HG03575 (cell line): ENCODE data around the gene TBC1D22A.

Experiments used
- ATAC-seq: cut with Tn5 transposase; IDR thresholded peaks from one replicate; pipeline ENCODE4 v1.9.1; 2021; ENCODE audit not compliant: unreplicated experiment, insufficient number of reproducible peaks, low FRiP score; ENCODE audit errors: extremely low read depth

The TBC1D22A gene

GRCh38 chr22:47098554-47098953 lies 336.1 kb downstream of the TBC1D22A start:
- no peak for ATAC-seq

GRCh38 chr22:47100019-47100418 lies 337.6 kb downstream of the TBC1D22A start:
- no peak for ATAC-seq

GRCh38 chr22:47100646-47101200 lies 338.3 kb downstream of the TBC1D22A start:
- ATAC-seq: no peak

- ATAC-seq: no peak
Measured at GRCh38 chr22:47101321-47101885, 339.0 kb downstream of the TBC1D22A start.

- ATAC-seq: no peak
Measured at GRCh38 chr22:47102081-47102480, 339.6 kb downstream of the TBC1D22A start.

GRCh38 chr22:47102648-47103047 lies 340.2 kb downstream of the TBC1D22A start:
- no peak for ATAC-seq

- no peak for ATAC-seq
Measured at GRCh38 chr22:47105085-47105484, 342.6 kb downstream of the TBC1D22A start.

GRCh38 chr22:47106806-47107205 lies 344.4 kb downstream of the TBC1D22A start:
- ATAC-seq: no peak

GRCh38 chr22:47107431-47107830 lies 345.0 kb downstream of the TBC1D22A start:
- ATAC-seq: no peak

- no peak for ATAC-seq
Measured at GRCh38 chr22:47110817-47111443, 348.5 kb downstream of the TBC1D22A start.

- ATAC-seq: no peak
Measured at GRCh38 chr22:47111626-47112581, 349.5 kb downstream of the TBC1D22A start.

GRCh38 chr22:47112582-47112965 lies 350.1 kb downstream of the TBC1D22A start:
- ATAC-seq: no peak

GRCh38 chr22:47112994-47113852 lies 350.8 kb downstream of the TBC1D22A start:
- ATAC-seq: no peak

GRCh38 chr22:47113853-47114415 lies 351.5 kb downstream of the TBC1D22A start:
- no peak for ATAC-seq

GRCh38 chr22:47114813-47115517 lies 352.5 kb downstream of the TBC1D22A start:
- ATAC-seq: no peak

- no peak for ATAC-seq
Measured at GRCh38 chr22:47115518-47115890, 353.1 kb downstream of the TBC1D22A start.

- no peak for ATAC-seq
Measured at GRCh38 chr22:47115921-47116320, 353.5 kb downstream of the TBC1D22A start.
